Embryonic facial prominence (tissue), 1 donor: ENCODE data around the gene KIRREL3.

Source experiments
- DNase-seq: peaks from one replicate; pipeline ENCODE4 v3.0.0-alpha.2; 2016; ENCODE audit errors: extremely low spot score

KIRREL3 gene

GRCh38 chr11:126914941-126915340, 85.6 kb downstream of the KIRREL3 start:
- DNase-seq: no peak

- DNase-seq: no peak
Observed at GRCh38 chr11:126914166-126914565, 86.4 kb downstream of the KIRREL3 start.

- no peak for DNase-seq
Observed at GRCh38 chr11:126904520-126904919, 96.0 kb downstream of the KIRREL3 start.

GRCh38 chr11:126901783-126902182, 98.8 kb downstream of the KIRREL3 start:
- no peak for DNase-seq

- DNase-seq: no peak
Observed at GRCh38 chr11:126899961-126900748, 100.4 kb downstream of the KIRREL3 start.

GRCh38 chr11:126898802-126899201, 101.8 kb downstream of the KIRREL3 start:
- DNase-seq: no peak

- DNase-seq: no peak
Observed at GRCh38 chr11:126897430-126897829, 103.1 kb downstream of the KIRREL3 start.

GRCh38 chr11:126896025-126896424, 104.5 kb downstream of the KIRREL3 start:
- DNase-seq: no peak

GRCh38 chr11:126893796-126894195, 106.8 kb downstream of the KIRREL3 start:
- no peak for DNase-seq

GRCh38 chr11:126892756-126893155, 107.8 kb downstream of the KIRREL3 start:
- no peak for DNase-seq

GRCh38 chr11:126891556-126892217, 108.9 kb downstream of the KIRREL3 start:
- DNase-seq: no peak

GRCh38 chr11:126890561-126890960, 110.0 kb downstream of the KIRREL3 start:
- no peak for DNase-seq

GRCh38 chr11:126888115-126888712, 112.4 kb downstream of the KIRREL3 start:
- no peak for DNase-seq

GRCh38 chr11:126886636-126887035, 113.9 kb downstream of the KIRREL3 start:
- DNase-seq: no peak

- no peak for DNase-seq
Observed at GRCh38 chr11:126886085-126886484, 114.5 kb downstream of the KIRREL3 start.

GRCh38 chr11:126884594-126884993, 116.0 kb downstream of the KIRREL3 start:
- DNase-seq: no peak

GRCh38 chr11:126884192-126884591, 116.4 kb downstream of the KIRREL3 start:
- DNase-seq: no peak

- DNase-seq: no peak
Observed at GRCh38 chr11:126880872-126881271, 119.7 kb downstream of the KIRREL3 start.

GRCh38 chr11:126879516-126879915, 121.1 kb downstream of the KIRREL3 start:
- DNase-seq: no peak

- DNase-seq: no peak
Observed at GRCh38 chr11:126878913-126879482, 121.6 kb downstream of the KIRREL3 start.

GRCh38 chr11:126874831-126875230, 125.7 kb downstream of the KIRREL3 start:
- no peak for DNase-seq

- no peak for DNase-seq
Observed at GRCh38 chr11:126874276-126874675, 126.3 kb downstream of the KIRREL3 start.

- DNase-seq: no peak
Observed at GRCh38 chr11:126871792-126872191, 128.8 kb downstream of the KIRREL3 start.
